SK-N-SH treated with all-trans-retinoic acid at 6 μM for 48 hours (cell line): ENCODE measurements around the gene TMEM200B.

Experiments
- ARNTL ChIP-seq: fragments of 450-650 bp; formaldehyde crosslinking; IDR thresholded peaks from 2 replicates; pipeline ENCODE4 v1.5.0; 2020; ENCODE audit warnings: low read depth, mild to moderate bottlenecking, moderate library complexity, borderline replicate concordance
- BACH2 ChIP-seq: fragments of 250-450 bp; sonication (Bioruptor Pico); IDR thresholded peaks from 2 replicates; pipeline ENCODE4 v1.9.0; 2021; ENCODE audit warnings: mild to moderate bottlenecking, borderline replicate concordance
- GLIS3 ChIP-seq: fragments of 250-450 bp; sonication (Bioruptor Pico); IDR thresholded peaks from 2 replicates; pipeline ENCODE4 v1.5.0; 2020; ENCODE audit warnings: mild to moderate bottlenecking, moderate library complexity
- ISL1 ChIP-seq: fragments of 250-450 bp; sonication (Bioruptor Pico); IDR thresholded peaks from 2 replicates; pipeline ENCODE4 v2.1.2; 2022; ENCODE audit warnings: mild to moderate bottlenecking, moderate library complexity
- TOX ChIP-seq: fragments of 250-450 bp; sonication (Bioruptor Pico); IDR thresholded peaks from 2 replicates; pipeline ENCODE4 v1.8.0; 2021; ENCODE audit warnings: mild to moderate bottlenecking, moderate library complexity, borderline replicate concordance
- ZC3H10 ChIP-seq: fragments of 250-450 bp; sonication (Bioruptor Pico); IDR thresholded peaks from 2 replicates; pipeline ENCODE4 v1.5.1; 2021; ENCODE audit warnings: mild to moderate bottlenecking, moderate library complexity
- ZFP3 ChIP-seq: fragments of 250-450 bp; sonication (Bioruptor Pico); IDR thresholded peaks from 2 replicates; pipeline ENCODE4 v1.5.0; 2020; ENCODE audit warnings: mild to moderate bottlenecking, moderate library complexity
- ZNF565 ChIP-seq: fragments of 450-650 bp; formaldehyde crosslinking; conservative IDR thresholded peaks from 2 replicates; pipeline ENCODE4 v1.5.0; 2020; ENCODE audit warnings: low read depth, mild to moderate bottlenecking, moderate library complexity
- ZNF8 ChIP-seq: fragments of 450-650 bp; formaldehyde crosslinking; IDR thresholded peaks from 2 replicates; pipeline ENCODE4 v1.5.0; 2020; ENCODE audit warnings: mild to moderate bottlenecking, moderate library complexity

- TF ChIP-seq ZC3H10 (CRISPR knock-in tag) = no peak
- no peak for TF ChIP-seq ARNTL (CRISPR knock-in tag)
- TF ChIP-seq ISL1 (CRISPR knock-in tag) = no peak
- TF ChIP-seq GLIS3 (CRISPR knock-in tag) = no peak
- TF ChIP-seq BACH2 (CRISPR knock-in tag) = no peak
- TF ChIP-seq ZFP3 (CRISPR knock-in tag) = no peak
- no peak for TF ChIP-seq TOX (CRISPR knock-in tag)
- no peak for TF ChIP-seq ZNF8 (CRISPR knock-in tag)
- no peak for TF ChIP-seq ZNF565 (CRISPR knock-in tag)
Observed at GRCh38 chr1:29124366-29125236, 898 bp upstream of the TMEM200B start.
